Measurements from ENCODE around the gene LRRC4C. TPM values are rescaled to one million over a fixed set of nuclear protein-coding genes. Genes with fewer than 3 reads are reported as not detected.

The LRRC4C gene
- total and polyA plus RNA-seq, 12 donors, result 0.15 to 0.93 (median 0.40) TPM

- DNase-seq (no peak), ATAC-seq (no peak)
- H3K36me3 ChIP-seq, result no peaks in the 10 kb centered on the region
- peaks cover 0 to 4% (median 0%) of the 10 kb centered on the region in 9 donors for H3K4me1 ChIP-seq
- H3K9me3 ChIP-seq, result no peaks in the 10 kb centered on the region
- H3K4me3 ChIP-seq, result no peak overlapping the region
- intact Hi-C loops (cut with DNase I), result no loop called here
- TF ChIP-seq, protein P1, sequence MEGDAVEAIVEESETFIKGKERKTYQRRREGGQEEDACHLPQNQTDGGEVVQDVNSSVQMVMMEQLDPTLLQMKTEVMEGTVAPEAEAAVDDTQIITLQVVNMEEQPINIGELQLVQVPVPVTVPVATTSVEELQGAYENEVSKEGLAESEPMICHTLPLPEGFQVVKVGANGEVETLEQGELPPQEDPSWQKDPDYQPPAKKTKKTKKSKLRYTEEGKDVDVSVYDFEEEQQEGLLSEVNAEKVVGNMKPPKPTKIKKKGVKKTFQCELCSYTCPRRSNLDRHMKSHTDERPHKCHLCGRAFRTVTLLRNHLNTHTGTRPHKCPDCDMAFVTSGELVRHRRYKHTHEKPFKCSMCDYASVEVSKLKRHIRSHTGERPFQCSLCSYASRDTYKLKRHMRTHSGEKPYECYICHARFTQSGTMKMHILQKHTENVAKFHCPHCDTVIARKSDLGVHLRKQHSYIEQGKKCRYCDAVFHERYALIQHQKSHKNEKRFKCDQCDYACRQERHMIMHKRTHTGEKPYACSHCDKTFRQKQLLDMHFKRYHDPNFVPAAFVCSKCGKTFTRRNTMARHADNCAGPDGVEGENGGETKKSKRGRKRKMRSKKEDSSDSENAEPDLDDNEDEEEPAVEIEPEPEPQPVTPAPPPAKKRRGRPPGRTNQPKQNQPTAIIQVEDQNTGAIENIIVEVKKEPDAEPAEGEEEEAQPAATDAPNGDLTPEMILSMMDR (IDR thresholded peaks at IDR 0.05), result no peak
- H3K27ac ChIP-seq, result no peak overlapping the region
- no peaks in the 10 kb centered on the region for H3K27me3 ChIP-seq
Measured at GRCh38 chr11:41206388-41206787, 253.1 kb downstream of the LRRC4C start.

DNA sequence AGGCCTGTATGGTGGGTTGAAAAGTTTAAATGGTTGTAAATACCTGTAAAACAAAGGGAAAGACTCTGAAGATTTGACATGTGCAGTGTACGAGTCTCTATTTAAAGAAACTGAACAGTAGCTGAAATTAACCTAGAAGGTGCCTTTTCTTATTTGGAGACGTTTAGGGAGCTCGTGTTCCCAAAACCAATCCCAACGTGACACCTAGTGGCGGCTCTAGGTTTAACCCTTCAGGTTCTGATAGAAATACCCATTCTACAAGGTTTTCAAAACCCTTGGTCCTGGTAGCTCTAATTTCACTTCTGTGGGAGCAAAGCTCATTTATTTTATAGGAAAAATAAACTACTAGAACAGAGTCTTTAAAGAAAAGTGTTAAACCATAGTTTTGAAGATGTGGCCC is 258.3 kb downstream of the LRRC4C start:
- Histone ChIP-seq H3K9me3 (peaks cover 0 to 8% (median 0%) of the 10 kb centered on the region in 11 donors), H3K4me3 (no peak overlapping the region), H3K27ac (no peak overlapping the region), H3K36me3 (no peaks in the 10 kb centered on the region), H3K27me3 (no peaks in the 10 kb centered on the region), H3K4me1 (peaks cover 0 to 4% (median 0%) of the 10 kb centered on the region in 9 donors)
- intact Hi-C loops (cut with DNase I), result no loop called here
- TF ChIP-seq, protein P1 (IDR thresholded peaks at IDR 0.05), result peak in 7 of 9 donors; percentile 18 to 57 (median 37)
- ATAC-seq (no peak), DNase-seq (peak in 1 of 2 donors; percentile 6)
- WGBS, 2 donors, result 3 to 7% methylated on average over 5 of the region's 5 CpGs

- ATAC-seq (no peak), DNase-seq (no peak)
- TF ChIP-seq, protein P1 (IDR thresholded peaks at IDR 0.05), result no peak
- peaks cover 0 to 28% (median 0%) of the 10 kb centered on the region in 11 donors for H3K9me3 ChIP-seq
- no peaks in the 10 kb centered on the region for H3K4me1 ChIP-seq
- intact Hi-C loops (cut with DNase I), result loop anchor here in 1 of 10 donors (1.0 kb wide), 1 partner anchor 39 kb away; no protein-coding TSS in a partner anchor
- H3K36me3 ChIP-seq, result no peaks in the 10 kb centered on the region
- H3K4me3 ChIP-seq, result no peak overlapping the region
- no peaks in the 10 kb centered on the region for H3K27me3 ChIP-seq
- no peak overlapping the region for H3K27ac ChIP-seq
- 86 to 87% methylated on average over 14 of the region's 14 CpGs for WGBS, 2 donors
Measured at GRCh38 chr11:41190437-41191082, 268.9 kb downstream of the LRRC4C start.

DNA sequence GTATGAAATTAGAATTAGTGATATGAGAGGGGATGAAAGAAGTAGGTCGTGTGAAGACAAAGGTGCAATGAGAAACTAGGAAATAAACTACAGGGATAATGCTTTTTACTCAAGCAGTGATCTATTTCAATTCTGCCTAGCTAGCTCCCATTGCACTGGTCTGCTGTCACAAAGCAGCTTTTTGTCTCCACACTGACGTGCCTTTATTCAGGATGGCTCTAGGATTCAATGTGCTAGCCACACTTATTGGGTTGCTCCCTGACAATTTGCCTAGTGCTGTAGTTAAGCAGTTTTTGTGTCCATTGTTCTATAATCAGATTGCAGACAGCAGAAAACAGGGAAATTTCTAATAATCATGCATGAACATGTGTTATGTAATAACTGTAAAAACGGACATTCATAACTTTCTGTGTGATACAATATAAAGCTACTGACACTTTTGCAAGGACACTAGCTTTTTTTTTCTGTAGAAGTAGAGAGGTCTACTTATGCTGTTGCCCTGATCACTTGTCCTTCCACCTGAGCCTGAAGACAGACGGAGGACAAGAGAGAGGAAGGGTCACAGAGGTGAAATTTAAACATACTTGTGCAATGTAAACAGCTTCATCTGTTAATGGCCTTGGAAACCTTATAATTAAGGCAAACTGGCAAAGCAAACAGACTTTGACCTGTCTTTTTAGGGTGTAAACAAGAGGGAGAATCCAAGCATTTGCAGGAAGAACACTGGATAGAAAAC is 269.6 kb downstream of the LRRC4C start:
- H3K4me1 ChIP-seq, result no peaks in the 10 kb centered on the region
- H3K27me3 ChIP-seq, result no peaks in the 10 kb centered on the region
- intact Hi-C loops (cut with DNase I), result loop anchor here in 1 of 10 donors (1.0 kb wide), 1 partner anchor 39 kb away; no protein-coding TSS in a partner anchor
- no peaks in the 10 kb centered on the region for H3K36me3 ChIP-seq
- 61 to 67% methylated on average over 4 of the region's 4 CpGs for WGBS, 2 donors
- DNase-seq, result no peak
- TF ChIP-seq, protein P1 (IDR thresholded peaks at IDR 0.05), result no peak
- H3K9me3 ChIP-seq, result peaks cover 0 to 28% (median 0%) of the 10 kb centered on the region in 11 donors
- no peak overlapping the region for H3K4me3 ChIP-seq
- H3K27ac ChIP-seq, result no peak overlapping the region
- ATAC-seq, result no peak
